Hepatocyte (in vitro differentiated cells): ENCODE results near the gene ADGRF3. TPM values are rescaled to one million over a fixed set of nuclear protein-coding genes. Genes with fewer than 3 reads are reported as not detected.

Source experiments
- DNase-seq: peaks from one replicate; pipeline ENCODE4 v3.0.0-alpha.2; 2016; ENCODE audit warnings: low spot score
- H2AFZ ChIP-seq: fragments of 200-600 bp; sonication (generic); 2 replicates; pipeline ENCODE4 v1.6.0; 2016; ENCODE audit warnings: antibody characterized with exemption, mild to moderate bottlenecking
- H3K27ac ChIP-seq: fragments of 200-600 bp; sonication (generic); 2 replicates; pipeline ENCODE4 v1.5.1; 2016; ENCODE audit warnings: mild to moderate bottlenecking
- H3K27me3 ChIP-seq: fragments of 200-600 bp; sonication (generic); 2 replicates; pipeline ENCODE4 v1.6.1; 2016
- H3K36me3 ChIP-seq: fragments of 200-600 bp; sonication (generic); replicated peaks from 2 replicates; pipeline ENCODE4 v1.5.1; 2016; ENCODE audit warnings: low read depth; ENCODE audit not compliant: insufficient read depth
- H3K4me1 ChIP-seq: fragments of 200-600 bp; sonication (generic); 2 replicates; pipeline ENCODE4 v1.5.1; 2016; ENCODE audit warnings: mild to moderate bottlenecking, moderate library complexity; ENCODE audit not compliant: insufficient read depth
- H3K4me2 ChIP-seq: fragments of 200-600 bp; sonication (generic); 2 replicates; pipeline ENCODE4 v1.6.0; 2016
- H3K4me3 ChIP-seq: fragments of 200-600 bp; sonication (generic); 2 replicates; pipeline ENCODE4 v1.5.1; 2016; ENCODE audit warnings: mild to moderate bottlenecking
- H3K79me2 ChIP-seq: fragments of 200-600 bp; sonication (generic); 2 replicates; pipeline ENCODE4 v1.6.0; 2017; ENCODE audit warnings: mild to moderate bottlenecking
- H3K9me2 ChIP-seq: fragments of 200-600 bp; sonication (generic); replicated peaks from 2 replicates; pipeline ENCODE4 v1.6.0; 2017; ENCODE audit warnings: mild to moderate bottlenecking; ENCODE audit not compliant: insufficient read depth
- H3K9me3 ChIP-seq: fragments of 200-600 bp; sonication (generic); 2 replicates; pipeline ENCODE4 v1.5.1; 2016; ENCODE audit warnings: low read depth, mild to moderate bottlenecking
- H4K20me1 ChIP-seq: fragments of 200-600 bp; sonication (generic); 2 replicates; pipeline ENCODE4 v1.6.0; 2016; ENCODE audit warnings: mild to moderate bottlenecking; ENCODE audit not compliant: insufficient read depth, poor library complexity, severe bottlenecking
- CTCF ChIP-seq: fragments of 200-600 bp; sonication (generic); IDR thresholded peaks from 2 replicates; pipeline ENCODE4 v1.5.1; 2016; ENCODE audit warnings: antibody characterized with exemption, mild to moderate bottlenecking; ENCODE audit not compliant: poor library complexity
- EZH2 ChIP-seq: fragments of 200-600 bp; sonication (generic); IDR thresholded peaks from 2 replicates; pipeline ENCODE4 v1.6.1; 2016; ENCODE audit warnings: antibody characterized with exemption, mild to moderate bottlenecking, borderline replicate concordance
- EZH2phosphoT487 ChIP-seq: fragments of 200-600 bp; sonication (generic); IDR thresholded peaks from one replicate; pipeline ENCODE4 v1.6.1; 2018; ENCODE audit warnings: antibody characterized with exemption, mild to moderate bottlenecking, low read depth, moderate library complexity; ENCODE audit not compliant: unreplicated experiment, severe bottlenecking
- WGBS: methylation state at CpG from one replicate; pipeline ENCODE4 v1.1.6; 2016; ENCODE audit warnings: low lambda C conversion rate; ENCODE audit errors: missing lambda C conversion rate; 5-methylcytosine and 5-hydroxymethylcytosine counted together
- polyA plus RNA-seq: library from polyadenylated mRNA; unstranded; fragments of >200 nt; fragmentation: Nextera tagmentation; extraction: Ambion mirVana; gene quantifications from 2 replicates; pipeline ENCODE4 v1.2.1, GENCODE V29; 2016
- total RNA-seq: library from RNA; depleted of rRNA; stranded (reverse); fragments of >200 nt; gene quantifications from 2 replicates; pipeline ENCODE4 v1.2.3, GENCODE V29; 2014

Gene ADGRF3
- total and polyA plus RNA-seq, 2 experiments from 2014 or later, result 0.63 to 1.3 TPM

GRCh38 chr2:26359886-26360473 lies 13.4 kb upstream of the ADGRF3 start:
- Histone ChIP-seq H3K9me2 (no peaks in the 10 kb centered on the region), H3K36me3 (no peaks in the 10 kb centered on the region), H2AFZ (no peak overlapping the region), H3K27me3 (no peaks in the 10 kb centered on the region), H4K20me1 (peaks cover 22% of the 10 kb centered on the region), H3K4me3 (no peak overlapping the region), H3K9me3 (no peaks in the 10 kb centered on the region), H3K4me2 (no peak overlapping the region), H3K27ac (no peak overlapping the region), H3K79me2 (peaks cover 91% of the 10 kb centered on the region), H3K4me1 (peaks cover 12% of the 10 kb centered on the region)
- no peak for DNase-seq
- 81% methylated on average over 4 of the region's 4 CpGs for WGBS
- TF ChIP-seq CTCF (no peak), EZH2phosphoT487 (no peak), EZH2 (no peak)

GRCh38 chr2:26356771-26357170 lies 10.2 kb upstream of the ADGRF3 start:
- DNase-seq, result no peak
- peaks cover 15% of the 10 kb centered on the region for H4K20me1 ChIP-seq
- no peaks in the 10 kb centered on the region for H3K9me3 ChIP-seq
- no peak overlapping the region for H2AFZ ChIP-seq
- no peak overlapping the region for H3K4me3 ChIP-seq
- no peaks in the 10 kb centered on the region for H3K9me2 ChIP-seq
- H3K4me1 ChIP-seq, result peaks cover 12% of the 10 kb centered on the region
- H3K36me3 ChIP-seq, result no peaks in the 10 kb centered on the region
- H3K27me3 ChIP-seq, result no peaks in the 10 kb centered on the region
- peaks cover 97% of the 10 kb centered on the region for H3K79me2 ChIP-seq
- no peak overlapping the region for H3K27ac ChIP-seq
- no peak overlapping the region for H3K4me2 ChIP-seq
- TF ChIP-seq EZH2phosphoT487, result no peak
- no peak for TF ChIP-seq CTCF
- 95% methylated on average over 2 of the region's 2 CpGs for WGBS

- H2AFZ ChIP-seq, result no peak overlapping the region
- no peaks in the 10 kb centered on the region for H3K9me3 ChIP-seq
- 98% methylated on average over 2 of the region's 2 CpGs for WGBS
- DNase-seq, result no peak
- TF ChIP-seq CTCF, result no peak
- TF ChIP-seq EZH2, result no peak
- no peak for TF ChIP-seq EZH2phosphoT487
- H3K36me3 ChIP-seq, result no peaks in the 10 kb centered on the region
- H3K4me1 ChIP-seq, result peaks cover 12% of the 10 kb centered on the region
- H4K20me1 ChIP-seq, result peaks cover 15% of the 10 kb centered on the region
- H3K79me2 ChIP-seq, result peaks cover 97% of the 10 kb centered on the region
- H3K4me2 ChIP-seq, result no peak overlapping the region
- no peak overlapping the region for H3K4me3 ChIP-seq
- no peaks in the 10 kb centered on the region for H3K27me3 ChIP-seq
- no peaks in the 10 kb centered on the region for H3K9me2 ChIP-seq
- peak overlapping the region; percentile 53 for H3K27ac ChIP-seq
These were observed 9.5 kb upstream of the ADGRF3 start for GRCh38 chr2:26356111-26356510.
